HT1080 (cell line): ENCODE data around the gene FOSL1. TPM values are rescaled to one million over a fixed set of nuclear protein-coding genes. Genes with fewer than 3 reads are reported as not detected.
A peak's percentile ranks its signal among the peaks of the same experiment; 100 is the strongest.

Experiments used
- DNase-seq: peaks from one replicate; pipeline ENCODE4 v3.0.0-alpha.2; 2015; ENCODE audit warnings: low read depth
- total RNA-seq: library from RNA; depleted of rRNA; stranded (reverse); fragments of >200 nt; shearing (Covaris generic); gene quantifications from 2 replicates; pipeline ENCODE4 v1.2.3, GENCODE V29; 2014

Gene FOSL1
- total RNA-seq, 1 experiment from 2014 or later, result 374 TPM

GRCh38 chr11:65919573-65920371 is 19.6 kb upstream of the FOSL1 start:
- DNase-seq, result peak; percentile 21

GRCh38 chr11:65919141-65919572 is 19.0 kb upstream of the FOSL1 start, which contains the start of gene DRAP1:
DRAP1 (plus strand) TSS chr11:65919426; CDS start chr11:65919502, 76 bp downstream.
- peak; percentile 95 for DNase-seq

- DNase-seq, result peak; percentile 41
Observed at GRCh38 chr11:65918211-65919140, 18.3 kb upstream of the FOSL1 start, which contains the start of gene C11orf68. C11orf68 (minus strand) TSS chr11:65919062; CDS start chr11:65919031, 31 bp downstream.

GRCh38 chr11:65917434-65918210 is 17.4 kb upstream of the FOSL1 start:
- DNase-seq, result peak; percentile 61

GRCh38 chr11:65917077-65917433 is 16.9 kb upstream of the FOSL1 start:
- peak; percentile 55 for DNase-seq

GRCh38 chr11:65916391-65916790 is 16.2 kb upstream of the FOSL1 start:
- peak; percentile 63 for DNase-seq

GRCh38 chr11:65915821-65916251 is 15.6 kb upstream of the FOSL1 start:
- peak; percentile 99 for DNase-seq

- DNase-seq, result no peak
Observed at GRCh38 chr11:65915101-65915820, 15.1 kb upstream of the FOSL1 start.

GRCh38 chr11:65912845-65913244 is 12.7 kb upstream of the FOSL1 start:
- peak; percentile 81 for DNase-seq

- DNase-seq, result peak; percentile 98
Observed at GRCh38 chr11:65911682-65912568, 11.7 kb upstream of the FOSL1 start.

- no peak for DNase-seq
Observed at GRCh38 chr11:65907878-65908277, 7.7 kb upstream of the FOSL1 start.

- DNase-seq, result peak; percentile 40
Observed at GRCh38 chr11:65906602-65907001, 6.4 kb upstream of the FOSL1 start.

GRCh38 chr11:65903715-65904114 is 3.5 kb upstream of the FOSL1 start:
- DNase-seq, result no peak

- DNase-seq, result peak; percentile 98
Observed at GRCh38 chr11:65903068-65903481, 2.9 kb upstream of the FOSL1 start.

GRCh38 chr11:65900899-65901180 is 652 bp upstream of the FOSL1 start:
- DNase-seq, result no peak

GRCh38 chr11:65899356-65900124 is 648 bp downstream of the FOSL1 start:
- peak; percentile 95 for DNase-seq

GRCh38 chr11:65898656-65899355 is 1.4 kb downstream of the FOSL1 start:
- DNase-seq, result no peak

GRCh38 chr11:65897020-65897471 is 3.1 kb downstream of the FOSL1 start:
- peak; percentile 57 for DNase-seq
